ENCODE measurements around the gene PALM2AKAP2. TPM values are rescaled to one million over a fixed set of nuclear protein-coding genes. Genes with fewer than 3 reads are reported as not detected.

PALM2AKAP2 gene
- polyA plus RNA-seq, 2 of the 4 experiments (the other 2 are of a cell fraction): 0.06 TPM; not detected in 1

DNA sequence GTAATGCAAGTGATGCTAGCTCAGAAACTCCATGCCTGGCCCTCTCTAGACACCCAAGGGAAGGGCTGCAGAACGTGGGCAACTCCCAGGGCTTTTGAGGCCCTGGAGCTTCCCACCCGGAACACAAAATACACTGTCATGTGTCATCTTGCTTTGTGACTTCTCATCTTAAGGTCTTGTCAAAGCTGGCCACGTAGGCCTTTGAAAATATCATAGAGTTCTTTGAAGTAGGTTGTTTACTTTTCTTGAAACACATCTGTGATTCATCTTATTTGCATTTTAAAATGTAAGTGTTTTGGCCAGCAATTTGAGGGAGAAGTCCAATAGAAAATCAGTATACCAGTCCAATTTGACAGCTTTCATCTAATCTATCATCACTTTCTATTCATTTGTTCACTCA, 40.2 kb upstream of the PALM2AKAP2 start:
- ChIA-PET CTCF (interaction anchor here (0.7 kb wide), 1 partner anchor 10 kb away, joined by 3 read pairs; no protein-coding TSS in a partner anchor), POLR2A (no interaction called here)
- Histone ChIP-seq H3K9me3 (no peaks in the 10 kb centered on the region), H3K4me3 (no peak overlapping the region), H3K4me2 (no peak overlapping the region), H3K4me1 (no peaks in the 10 kb centered on the region), H3K27ac (no peak overlapping the region)
- TF ChIP-seq ZSCAN20 (CRISPR knock-in tag; IDR thresholded peaks at IDR 0.05): no peak
- no peak for TF ChIP-seq ZC3H11A (IDR thresholded peaks at IDR 0.05)
- no peak for TF ChIP-seq CEBPB (IDR thresholded peaks at IDR 0.05)
- TF ChIP-seq CHD2 (IDR thresholded peaks at IDR 0.05; ENCODE audit: low read length, partially characterized antibody): no peak
- TF ChIP-seq EP300 (IDR thresholded peaks at IDR 0.05): no peak
- WGBS (ENCODE audit: missing lambda C conversion rate): 1% methylated on average over 3 of the region's 3 CpGs
- no peak for FAIRE-seq
- ATAC-seq: no peak
- DNase-seq (ENCODE audit: low read depth in 1 of 2, low spot score in 1 of 2): no peak

DNA sequence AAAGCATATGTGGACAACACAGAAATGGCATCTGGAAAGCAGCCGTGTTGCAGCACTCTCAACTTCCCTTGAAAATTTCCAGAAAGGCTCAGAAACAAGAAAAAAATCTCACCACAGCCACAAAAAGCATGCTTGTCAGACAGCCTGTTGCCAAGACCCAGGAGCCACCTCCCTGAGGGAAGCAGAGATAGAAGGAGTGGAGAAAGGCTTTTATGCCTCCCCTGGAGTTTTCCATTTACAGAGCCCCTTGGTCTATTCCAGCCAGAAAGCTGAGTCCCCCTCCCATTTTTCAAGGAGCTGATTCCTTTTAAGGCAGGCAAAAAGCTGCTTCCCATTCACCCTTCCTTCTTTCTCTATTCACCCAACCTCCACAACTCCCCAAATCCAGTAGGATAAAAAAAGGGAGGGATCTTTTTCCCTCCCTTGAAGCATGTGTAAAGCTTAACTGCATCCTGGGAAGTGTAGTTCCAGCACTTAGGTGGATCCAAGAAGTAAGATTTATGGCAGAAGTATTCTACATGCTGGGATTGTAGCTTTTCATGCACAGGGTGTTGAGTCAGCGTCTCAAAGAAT, 37.1 kb upstream of the PALM2AKAP2 start:
- H3K4me3 ChIP-seq: no peak overlapping the region
- ChIA-PET POLR2A (no interaction called here), CTCF (no interaction called here)
- no peak overlapping the region for H3K4me2 ChIP-seq
- DNase-seq (ENCODE audit: low read depth in 1 of 2, low spot score in 1 of 2): no peak
- TF ChIP-seq KDM5A (IDR thresholded peaks at IDR 0.05) (no peak), GATA3 (IDR thresholded peaks at IDR 0.05; ENCODE audit: borderline replicate concordance) (no peak), HDAC2 (IDR thresholded peaks at IDR 0.05) (no peak), SREBF2 (IDR thresholded peaks at IDR 0.05) (no peak), CEBPB (IDR thresholded peaks at IDR 0.05) (no peak), HEYL (CRISPR knock-in tag; IDR thresholded peaks at IDR 0.05) (no peak), EHF (CRISPR knock-in tag; IDR thresholded peaks at IDR 0.05) (no peak), RNF2 (IDR thresholded peaks at IDR 0.05; ENCODE audit: borderline replicate concordance, low read depth) (no peak), RFX5 (IDR thresholded peaks at IDR 0.05) (no peak), CBX8 (IDR thresholded peaks at IDR 0.05) (no peak), PHF8 (IDR thresholded peaks at IDR 0.05; ENCODE audit: borderline replicate concordance, low read depth) (no peak)
- TF ChIP-seq, protein P1, sequence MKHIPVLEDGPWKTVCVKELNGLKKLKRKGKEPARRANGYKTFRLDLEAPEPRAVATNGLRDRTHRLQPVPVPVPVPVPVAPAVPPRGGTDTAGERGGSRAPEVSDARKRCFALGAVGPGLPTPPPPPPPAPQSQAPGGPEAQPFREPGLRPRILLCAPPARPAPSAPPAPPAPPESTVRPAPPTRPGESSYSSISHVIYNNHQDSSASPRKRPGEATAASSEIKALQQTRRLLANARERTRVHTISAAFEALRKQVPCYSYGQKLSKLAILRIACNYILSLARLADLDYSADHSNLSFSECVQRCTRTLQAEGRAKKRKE (CRISPR knock-in tag; IDR thresholded peaks at IDR 0.05; ENCODE audit: low read depth): no peak
- TF ChIP-seq, protein P2, sequence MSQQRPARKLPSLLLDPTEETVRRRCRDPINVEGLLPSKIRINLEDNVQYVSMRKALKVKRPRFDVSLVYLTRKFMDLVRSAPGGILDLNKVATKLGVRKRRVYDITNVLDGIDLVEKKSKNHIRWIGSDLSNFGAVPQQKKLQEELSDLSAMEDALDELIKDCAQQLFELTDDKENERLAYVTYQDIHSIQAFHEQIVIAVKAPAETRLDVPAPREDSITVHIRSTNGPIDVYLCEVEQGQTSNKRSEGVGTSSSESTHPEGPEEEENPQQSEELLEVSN (IDR thresholded peaks at IDR 0.05; ENCODE audit: borderline replicate concordance, low read depth): no peak
- TF ChIP-seq, protein P3, sequence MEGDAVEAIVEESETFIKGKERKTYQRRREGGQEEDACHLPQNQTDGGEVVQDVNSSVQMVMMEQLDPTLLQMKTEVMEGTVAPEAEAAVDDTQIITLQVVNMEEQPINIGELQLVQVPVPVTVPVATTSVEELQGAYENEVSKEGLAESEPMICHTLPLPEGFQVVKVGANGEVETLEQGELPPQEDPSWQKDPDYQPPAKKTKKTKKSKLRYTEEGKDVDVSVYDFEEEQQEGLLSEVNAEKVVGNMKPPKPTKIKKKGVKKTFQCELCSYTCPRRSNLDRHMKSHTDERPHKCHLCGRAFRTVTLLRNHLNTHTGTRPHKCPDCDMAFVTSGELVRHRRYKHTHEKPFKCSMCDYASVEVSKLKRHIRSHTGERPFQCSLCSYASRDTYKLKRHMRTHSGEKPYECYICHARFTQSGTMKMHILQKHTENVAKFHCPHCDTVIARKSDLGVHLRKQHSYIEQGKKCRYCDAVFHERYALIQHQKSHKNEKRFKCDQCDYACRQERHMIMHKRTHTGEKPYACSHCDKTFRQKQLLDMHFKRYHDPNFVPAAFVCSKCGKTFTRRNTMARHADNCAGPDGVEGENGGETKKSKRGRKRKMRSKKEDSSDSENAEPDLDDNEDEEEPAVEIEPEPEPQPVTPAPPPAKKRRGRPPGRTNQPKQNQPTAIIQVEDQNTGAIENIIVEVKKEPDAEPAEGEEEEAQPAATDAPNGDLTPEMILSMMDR (IDR thresholded peaks at IDR 0.05): no peak
- H3K27ac ChIP-seq: no peak overlapping the region
- no peak for FAIRE-seq
- H3K4me1 ChIP-seq: no peaks in the 10 kb centered on the region
- H3K9me3 ChIP-seq: no peaks in the 10 kb centered on the region
- 3% methylated on average over 2 of the region's 2 CpGs for WGBS (ENCODE audit: missing lambda C conversion rate)
- no peak for ATAC-seq

DNA sequence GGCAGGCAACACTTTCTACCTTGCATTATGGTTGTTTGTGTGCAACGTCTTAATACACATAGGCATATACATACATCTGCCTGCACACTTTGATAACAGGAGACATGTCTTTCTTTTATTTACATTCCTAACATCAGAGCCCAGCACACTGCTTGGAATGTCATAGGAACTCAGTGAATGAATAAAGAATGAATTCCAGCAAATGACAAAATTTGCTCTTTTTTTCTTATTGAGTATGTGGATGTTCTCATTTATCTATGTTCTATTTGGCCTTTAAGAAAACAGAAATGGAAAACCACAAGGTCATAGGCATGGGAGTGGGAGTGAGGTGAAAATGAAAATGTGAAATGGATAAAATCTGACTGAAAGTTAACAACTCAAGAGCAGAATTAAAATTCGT, 36.3 kb upstream of the PALM2AKAP2 start:
- WGBS (ENCODE audit: missing lambda C conversion rate): 0% methylated on average over 2 of the region's 2 CpGs

More for the DNA sequence above, 36.3 kb upstream of the PALM2AKAP2 start:
- CTCF ChIA-PET: no interaction called here
- no peaks in the 10 kb centered on the region for H3K4me1 ChIP-seq
- no peaks in the 10 kb centered on the region for H3K9me3 ChIP-seq
- no peak overlapping the region for H3K4me3 ChIP-seq
- DNase-seq (ENCODE audit: low read depth in 1 of 2, low spot score in 1 of 2) (no peak), ATAC-seq (no peak), FAIRE-seq (no peak)
- TF ChIP-seq TP53 (CRISPR knock-in tag; IDR thresholded peaks at IDR 0.05): no peak
- TF ChIP-seq ZNF302 (CRISPR knock-in tag; IDR thresholded peaks at IDR 0.05): no peak
- TF ChIP-seq, protein P4, sequence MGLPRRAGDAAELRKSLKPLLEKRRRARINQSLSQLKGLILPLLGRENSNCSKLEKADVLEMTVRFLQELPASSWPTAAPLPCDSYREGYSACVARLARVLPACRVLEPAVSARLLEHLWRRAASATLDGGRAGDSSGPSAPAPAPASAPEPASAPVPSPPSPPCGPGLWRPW (IDR thresholded peaks at IDR 0.05): no peak
- TF ChIP-seq JUNB (IDR thresholded peaks at IDR 0.05): no peak
- TF ChIP-seq POLR2A (IDR thresholded peaks at IDR 0.05; ENCODE audit: low read length): no peak
- no peak for TF ChIP-seq NFE2L2 (conservative IDR thresholded peaks at IDR 0.05; ENCODE audit: low read length)
- no peak for TF ChIP-seq RARB (CRISPR knock-in tag; IDR thresholded peaks at IDR 0.05)
- TF ChIP-seq EHMT2 (IDR thresholded peaks at IDR 0.05; ENCODE audit: low read depth): no peak
- TF ChIP-seq POLR2AphosphoS2 (conservative IDR thresholded peaks at IDR 0.05; ENCODE audit: low read length): no peak
- TF ChIP-seq ZC3H11A (IDR thresholded peaks at IDR 0.05): no peak
- TF ChIP-seq EP300 (IDR thresholded peaks at IDR 0.05): no peak
- TF ChIP-seq FOSB (CRISPR knock-in tag; IDR thresholded peaks at IDR 0.05): no peak
- no peak for TF ChIP-seq HDAC2 (IDR thresholded peaks at IDR 0.05)
- TF ChIP-seq, protein P5, sequence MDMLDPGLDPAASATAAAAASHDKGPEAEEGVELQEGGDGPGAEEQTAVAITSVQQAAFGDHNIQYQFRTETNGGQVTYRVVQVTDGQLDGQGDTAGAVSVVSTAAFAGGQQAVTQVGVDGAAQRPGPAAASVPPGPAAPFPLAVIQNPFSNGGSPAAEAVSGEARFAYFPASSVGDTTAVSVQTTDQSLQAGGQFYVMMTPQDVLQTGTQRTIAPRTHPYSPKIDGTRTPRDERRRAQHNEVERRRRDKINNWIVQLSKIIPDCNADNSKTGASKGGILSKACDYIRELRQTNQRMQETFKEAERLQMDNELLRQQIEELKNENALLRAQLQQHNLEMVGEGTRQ (IDR thresholded peaks at IDR 0.05): no peak
- no peak overlapping the region for H3K27ac ChIP-seq
- POLR2A ChIA-PET: no interaction called here
- H3K4me2 ChIP-seq: no peak overlapping the region
